Urinary bladder (tissue), 4 donors: ENCODE measurements around the gene ACBD6. TPM values are rescaled to one million over a fixed set of nuclear protein-coding genes. Genes with fewer than 3 reads are reported as not detected.
A peak's percentile ranks its signal among the peaks of the same experiment; 100 is the strongest.
"Not testable (repeated sequence)": the region's sequence is repeated elsewhere in the genome, so short reads cannot be mapped to it uniquely, and the experiment has no call there.

ENCODE experiments used
- DNase-seq: peaks from one replicate; pipeline ENCODE4 v3.0.0-alpha.2; 2015; ENCODE audit errors: extremely low spot score
- H3K27ac ChIP-seq: one replicate; pipeline ENCODE4 v1.5.1; 2013; ENCODE audit warnings: low read depth, mild to moderate bottlenecking, moderate library complexity
- H3K36me3 ChIP-seq: one replicate; pipeline ENCODE4 v1.6.1; 2013; ENCODE audit warnings: mild to moderate bottlenecking, moderate library complexity; ENCODE audit not compliant: insufficient read depth
- H3K4me1 ChIP-seq: one replicate; pipeline ENCODE4 v1.6.1; 2013; ENCODE audit warnings: mild to moderate bottlenecking, moderate library complexity; ENCODE audit not compliant: insufficient read depth
- H3K4me3 ChIP-seq: one replicate; pipeline ENCODE4 v1.5.1; 2013; ENCODE audit warnings: low read depth, low read length
- WGBS: extraction: QIAGEN DNeasy Blood & Tissue Kit; methylation state at CpG from one replicate; pipeline ENCODE4 v1.1.7; 2013; 5-methylcytosine and 5-hydroxymethylcytosine counted together
- polyA plus RNA-seq: library from polyadenylated mRNA; stranded (reverse); fragments of 200-250 nt; gene quantifications from one replicate; pipeline ENCODE4 v1.2.3, GENCODE V29; 2013
- total RNA-seq: library from RNA; depleted of rRNA; stranded (reverse); fragments of >200 nt; gene quantifications from one replicate; pipeline ENCODE4 v1.2.3, GENCODE V29; 2014
- donor health status: healthy with polysubstance abuse.
- donor health status: healthy.

ACBD6 gene
- total and polyA plus RNA-seq, 2 donors: 36.7 to 51.0 TPM

- Histone ChIP-seq H3K4me1 (no peaks in the 10 kb centered on the region), H3K4me3 (no peak overlapping the region), H3K27ac (no peak overlapping the region), H3K36me3 (peaks cover 2% of the 10 kb centered on the region)
- no peak for DNase-seq
- 68% methylated on average over 2 of the region's 2 CpGs for WGBS
These were observed 8.0 kb downstream of the ACBD6 start for GRCh38 chr1:180494370-180494769.

- Histone ChIP-seq H3K27ac (no peak overlapping the region), H3K4me3 (no peak overlapping the region), H3K4me1 (no peaks in the 10 kb centered on the region), H3K36me3 (peaks cover 2% of the 10 kb centered on the region)
- DNase-seq: no peak
These were observed 12.4 kb downstream of the ACBD6 start for GRCh38 chr1:180489976-180490375.

GRCh38 chr1:180489313-180489712, 13.1 kb downstream of the ACBD6 start:
- Histone ChIP-seq H3K27ac (no peak overlapping the region), H3K4me3 (no peak overlapping the region), H3K36me3 (peaks cover 2% of the 10 kb centered on the region), H3K4me1 (no peaks in the 10 kb centered on the region)
- no peak for DNase-seq
- WGBS: 92% methylated on average over 2 of the region's 2 CpGs

- H3K36me3 ChIP-seq: peaks cover 2% of the 10 kb centered on the region
- WGBS: 89% methylated on average over 2 of the region's 2 CpGs
These were observed 13.7 kb downstream of the ACBD6 start for GRCh38 chr1:180488661-180489060.

GRCh38 chr1:180486092-180486491, 16.3 kb downstream of the ACBD6 start:
- H3K36me3 ChIP-seq: peaks cover 2% of the 10 kb centered on the region
- no peak overlapping the region for H3K4me3 ChIP-seq
- H3K27ac ChIP-seq: no peak overlapping the region
- H3K4me1 ChIP-seq: no peaks in the 10 kb centered on the region
- WGBS: 90% methylated on average over 1 of the region's 1 CpG
- no peak for DNase-seq

More at GRCh38 chr1:180488661-180489060, 13.7 kb downstream of the ACBD6 start:
- DNase-seq: no peak
- no peaks in the 10 kb centered on the region for H3K4me1 ChIP-seq
- H3K27ac ChIP-seq: no peak overlapping the region
- H3K4me3 ChIP-seq: no peak overlapping the region

GRCh38 chr1:180484490-180484889, 17.9 kb downstream of the ACBD6 start:
- Histone ChIP-seq H3K36me3 (no peaks in the 10 kb centered on the region), H3K4me3 (no peak overlapping the region), H3K4me1 (no peaks in the 10 kb centered on the region), H3K27ac (no peak overlapping the region)
- DNase-seq: no peak
- WGBS: 95% methylated on average over 8 of the region's 8 CpGs

- Histone ChIP-seq H3K4me3 (no peak overlapping the region), H3K36me3 (no peaks in the 10 kb centered on the region), H3K4me1 (no peaks in the 10 kb centered on the region), H3K27ac (no peak overlapping the region)
- 25% methylated on average over 10 of the region's 10 CpGs for WGBS
- DNase-seq: peak; percentile 31
These were observed 19.7 kb downstream of the ACBD6 start for GRCh38 chr1:180482425-180483275.

- Histone ChIP-seq H3K4me1 (no peaks in the 10 kb centered on the region), H3K36me3 (no peaks in the 10 kb centered on the region), H3K27ac (no peak overlapping the region), H3K4me3 (no peak overlapping the region)
- DNase-seq: no peak
- 97% methylated on average over 1 of the region's 1 CpG for WGBS
These were observed 32.3 kb downstream of the ACBD6 start for GRCh38 chr1:180470031-180470430.

- WGBS: 91% methylated on average over 5 of the region's 5 CpGs
These were observed 34.1 kb downstream of the ACBD6 start for GRCh38 chr1:180468311-180468710.

GRCh38 chr1:180462102-180462501, 40.3 kb downstream of the ACBD6 start:
- peaks cover 2% of the 10 kb centered on the region for H3K36me3 ChIP-seq
- no peaks in the 10 kb centered on the region for H3K4me1 ChIP-seq
- no peak overlapping the region for H3K4me3 ChIP-seq
- 98% methylated on average over 3 of the region's 3 CpGs for WGBS
- DNase-seq: no peak
- H3K27ac ChIP-seq: no peak overlapping the region

More at GRCh38 chr1:180468311-180468710, 34.1 kb downstream of the ACBD6 start:
- no peak overlapping the region for H3K27ac ChIP-seq
- H3K4me3 ChIP-seq: no peak overlapping the region
- no peaks in the 10 kb centered on the region for H3K4me1 ChIP-seq
- DNase-seq: no peak
- peaks cover 2% of the 10 kb centered on the region for H3K36me3 ChIP-seq

GRCh38 chr1:180461682-180462081, 40.7 kb downstream of the ACBD6 start:
- WGBS: 99% methylated on average over 4 of the region's 4 CpGs

GRCh38 chr1:180458807-180459206, 43.6 kb downstream of the ACBD6 start:
- Histone ChIP-seq H3K27ac (no peak overlapping the region), H3K4me1 (no peaks in the 10 kb centered on the region), H3K4me3 (no peak overlapping the region), H3K36me3 (no peaks in the 10 kb centered on the region)
- 80% methylated on average over 2 of the region's 2 CpGs for WGBS
- no peak for DNase-seq

More at GRCh38 chr1:180461682-180462081, 40.7 kb downstream of the ACBD6 start:
- not testable (repeated sequence) for H3K4me1 ChIP-seq, H3K4me3 ChIP-seq, H3K27ac ChIP-seq, DNase-seq, H3K36me3 ChIP-seq

- DNase-seq: no peak
- 91% methylated on average over 4 of the region's 4 CpGs for WGBS
- no peaks in the 10 kb centered on the region for H3K36me3 ChIP-seq
These were observed 46.2 kb downstream of the ACBD6 start for GRCh38 chr1:180456191-180456590.

GRCh38 chr1:180451504-180451903, 50.9 kb downstream of the ACBD6 start:
- no peak for DNase-seq
- no peaks in the 10 kb centered on the region for H3K36me3 ChIP-seq
- no peak overlapping the region for H3K27ac ChIP-seq
- no peaks in the 10 kb centered on the region for H3K4me1 ChIP-seq
- no peak overlapping the region for H3K4me3 ChIP-seq

More at GRCh38 chr1:180456191-180456590, 46.2 kb downstream of the ACBD6 start:
- no peaks in the 10 kb centered on the region for H3K4me1 ChIP-seq
- H3K27ac ChIP-seq: no peak overlapping the region
- H3K4me3 ChIP-seq: no peak overlapping the region
